HG02981 (cell line): ENCODE data around the gene EVI5L.

Experiments
- ATAC-seq: cut with Tn5 transposase; IDR thresholded peaks from one replicate; pipeline ENCODE4 v1.9.1; 2021; ENCODE audit warnings: mild to moderate bottlenecking, moderate library complexity; ENCODE audit not compliant: unreplicated experiment

EVI5L gene

DNA sequence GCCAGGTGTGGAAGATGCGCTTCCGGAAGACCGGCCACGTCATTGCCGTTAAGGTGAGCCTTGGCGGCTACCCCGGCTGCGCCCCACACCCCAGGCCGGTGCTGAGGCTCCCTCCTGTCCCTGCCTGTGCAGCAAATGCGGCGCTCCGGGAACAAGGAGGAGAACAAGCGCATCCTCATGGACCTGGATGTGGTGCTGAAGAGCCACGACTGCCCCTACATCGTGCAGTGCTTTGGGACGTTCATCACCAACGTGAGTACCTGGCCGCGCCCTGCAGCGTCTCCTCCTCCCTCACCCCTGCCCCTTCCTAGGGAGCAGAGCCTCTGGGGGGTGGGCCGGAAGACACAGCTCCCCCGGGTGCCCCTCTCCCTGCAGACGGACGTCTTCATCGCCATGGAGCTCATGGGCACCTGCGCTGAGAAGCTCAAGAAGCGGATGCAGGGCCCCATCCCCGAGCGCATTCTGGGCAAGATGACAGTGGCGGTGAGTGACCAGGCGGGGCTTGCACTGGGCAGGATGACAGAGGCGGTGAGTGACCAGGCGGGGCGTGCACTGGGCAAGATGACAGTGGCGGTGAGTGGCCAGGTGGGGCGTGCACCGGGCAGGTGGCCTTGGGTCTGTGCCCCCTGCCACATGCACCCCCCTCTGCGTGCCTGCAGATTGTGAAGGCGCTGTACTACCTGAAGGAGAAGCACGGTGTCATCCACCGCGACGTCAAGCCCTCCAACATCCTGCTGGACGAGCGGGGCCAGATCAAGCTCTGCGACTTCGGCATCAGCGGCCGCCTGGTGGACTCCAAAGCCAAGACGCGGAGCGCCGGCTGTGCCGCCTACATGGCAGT is 80.5 kb downstream of the EVI5L start:
- no peak for ATAC-seq

DNA sequence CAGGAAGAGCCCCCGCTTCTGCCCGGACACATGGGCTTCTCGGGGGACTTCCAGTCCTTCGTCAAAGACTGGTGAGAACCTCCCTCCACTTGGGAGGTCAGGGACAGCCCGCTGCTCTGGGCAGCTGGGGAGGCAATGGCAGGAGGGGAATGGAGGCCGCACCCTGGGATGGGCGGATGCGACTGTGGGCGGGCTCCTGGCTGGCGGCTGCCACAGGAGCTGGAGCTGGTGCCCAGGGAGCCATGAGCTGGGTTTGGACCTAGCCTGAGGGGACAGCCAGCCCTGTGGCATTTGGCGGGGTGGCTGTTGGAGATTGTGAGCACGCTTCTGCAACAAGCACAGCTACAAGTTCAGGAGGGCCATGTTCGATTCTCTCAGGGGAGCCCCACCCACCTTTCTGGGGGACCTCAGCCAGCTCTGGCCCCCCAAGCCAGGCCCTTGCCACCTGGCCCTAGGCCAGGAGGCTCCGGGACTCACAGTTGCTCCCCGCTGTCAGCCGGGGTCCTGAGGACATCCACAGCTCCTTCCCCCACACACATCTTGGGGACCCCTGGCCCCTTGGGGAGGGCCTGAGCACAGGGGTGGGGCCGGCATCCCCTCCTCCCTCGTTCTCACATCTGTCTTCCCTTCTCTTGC is 81.6 kb downstream of the EVI5L start:
- no peak for ATAC-seq

DNA sequence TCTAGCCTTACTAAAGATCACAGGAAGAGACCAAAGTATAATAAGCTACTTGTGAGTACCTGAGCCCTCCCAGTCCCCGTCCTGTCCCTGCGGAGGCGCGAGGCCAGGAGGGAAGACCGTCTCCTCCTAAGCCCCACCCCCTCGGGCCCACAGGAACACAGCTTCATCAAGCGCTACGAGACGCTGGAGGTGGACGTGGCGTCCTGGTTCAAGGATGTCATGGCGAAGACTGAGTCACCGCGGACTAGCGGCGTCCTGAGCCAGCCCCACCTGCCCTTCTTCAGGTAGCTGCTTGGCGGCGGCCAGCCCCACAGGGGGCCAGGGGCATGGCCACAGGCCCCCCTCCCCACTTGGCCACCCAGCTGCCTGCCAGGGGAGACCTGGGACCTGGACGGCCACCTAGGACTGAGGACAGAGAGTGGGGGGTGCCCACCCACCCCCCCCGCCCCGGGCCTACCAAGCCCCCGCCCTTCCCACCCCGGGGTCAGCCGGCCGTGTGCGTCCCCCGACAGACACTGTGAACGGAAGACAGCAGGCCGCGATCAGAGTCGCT is 82.2 kb downstream of the EVI5L start:
- no peak for ATAC-seq

DNA sequence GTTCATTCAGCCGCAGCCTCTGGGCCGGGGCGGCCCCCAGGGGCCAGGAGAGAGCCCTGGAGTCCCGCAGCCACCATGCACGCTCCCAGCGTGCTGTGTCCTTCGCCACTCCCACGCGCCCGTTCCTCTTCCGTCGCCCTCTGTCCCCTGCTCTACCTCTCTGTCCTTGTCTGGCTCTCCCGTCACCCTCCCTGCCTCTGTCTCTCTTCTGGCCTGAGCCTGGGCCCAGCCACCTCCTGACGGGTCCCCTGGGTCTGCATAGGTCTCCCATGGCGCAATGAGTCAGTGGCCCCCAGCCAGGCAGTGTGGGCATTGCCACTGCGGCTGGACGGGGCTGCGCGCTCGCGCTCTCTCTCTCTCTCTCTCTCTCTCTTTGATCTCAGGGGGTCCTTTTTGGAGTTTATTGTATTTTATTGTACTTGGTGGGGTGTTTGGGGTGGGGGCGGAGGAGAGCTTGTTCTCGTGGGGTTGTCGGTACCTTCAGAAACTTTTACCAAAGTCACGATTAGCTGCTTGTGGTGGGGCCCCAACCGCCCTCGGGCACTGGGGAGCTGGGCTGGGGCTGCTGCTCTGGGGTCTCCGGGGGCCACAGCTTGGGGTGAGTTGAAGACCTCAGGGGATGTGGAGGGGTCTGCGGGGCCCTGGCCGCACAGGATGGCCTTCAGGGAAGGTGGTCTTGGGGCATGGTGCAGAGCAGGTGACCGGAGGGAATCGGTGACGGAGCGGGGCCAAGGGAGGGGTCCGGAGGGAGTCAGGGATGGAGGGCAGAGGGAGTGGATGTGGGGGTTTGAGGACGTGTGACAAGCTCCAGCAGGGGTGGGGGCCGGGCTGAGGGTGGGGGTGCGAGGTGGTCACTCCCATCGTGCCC is 82.9 kb downstream of the EVI5L start:
- ATAC-seq = no peak

DNA sequence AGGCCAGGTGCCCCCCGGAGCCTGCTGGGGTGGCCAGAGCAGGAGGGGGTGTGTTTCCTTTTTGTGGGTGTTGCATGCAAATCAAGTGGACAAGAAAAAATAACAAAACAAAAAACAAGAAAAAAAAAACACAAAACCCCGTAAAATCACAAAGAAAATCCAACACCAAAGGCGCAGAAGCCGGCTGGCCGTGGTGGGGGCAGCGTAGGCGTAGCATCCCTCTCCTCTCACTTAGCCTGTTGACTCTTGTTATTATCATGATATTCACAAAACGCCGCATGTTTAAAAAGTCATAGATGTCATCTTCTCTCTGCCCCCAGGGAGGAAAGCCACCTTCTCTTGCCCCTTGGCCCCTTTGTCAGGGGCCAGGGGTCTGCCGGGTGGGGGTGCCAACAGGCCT is 83.6 kb downstream of the EVI5L start:
- ATAC-seq = no peak

DNA sequence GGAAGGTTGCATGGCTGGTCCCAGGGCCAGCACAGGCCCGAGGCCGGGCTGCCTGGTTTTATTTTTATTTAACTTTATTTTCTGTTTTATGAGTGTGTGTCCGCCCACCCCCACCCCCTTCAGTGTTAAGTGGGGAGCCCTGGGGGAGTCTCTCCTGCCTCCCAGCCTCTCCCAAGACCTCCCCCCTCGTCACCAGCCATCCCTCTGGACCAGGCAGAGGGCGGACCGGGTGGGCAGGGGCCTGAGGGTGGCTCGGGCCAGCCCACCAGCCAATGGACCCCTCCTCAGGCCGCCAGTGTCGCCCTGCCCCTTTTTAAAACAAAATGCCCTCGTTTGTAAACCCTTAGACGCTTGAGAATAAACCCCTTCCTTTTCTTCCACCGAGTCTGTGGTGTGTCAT is 84.1 kb downstream of the EVI5L start:
- ATAC-seq = no peak
